ENCODE measurements around the gene PPP2R2C.

PPP2R2C gene

GRCh38 chr4:6513678-6514077 is 41.3 kb upstream of the PPP2R2C start:
- TF ChIP-seq CTCF (IDR thresholded peaks at IDR 0.05; ENCODE audit: low read depth, low read length, missing control alignments): no peak
- DNase-seq (ENCODE audit: extremely low read depth, low read depth): no peak
- no peak overlapping the region for H3K4me3 ChIP-seq (replicated peaks; ENCODE audit: low read depth, low read length)

DNA sequence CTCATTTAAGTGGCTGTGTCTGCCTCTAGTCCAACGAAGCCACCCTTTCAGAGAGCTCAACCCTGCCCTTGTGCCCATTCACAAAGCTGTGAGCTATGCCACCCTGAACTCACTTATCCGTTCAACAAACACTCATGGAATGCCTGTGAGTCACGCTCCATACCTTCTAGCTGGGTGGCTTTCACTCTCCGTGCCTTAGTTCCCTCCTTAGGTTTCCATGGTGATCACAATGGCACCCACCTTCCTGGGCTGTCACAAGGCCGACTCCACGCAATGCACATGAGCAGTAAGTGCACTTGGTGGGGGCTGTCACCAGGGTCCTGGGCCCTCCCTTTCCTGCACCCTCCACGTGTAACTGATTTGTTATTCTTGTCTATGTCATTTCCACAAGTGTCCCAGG is 37.2 kb upstream of the PPP2R2C start:
- no peak for DNase-seq (ENCODE audit: extremely low read depth, low read depth)
- H3K4me3 ChIP-seq (replicated peaks; ENCODE audit: low read depth, low read length): no peak overlapping the region
- TF ChIP-seq CTCF (IDR thresholded peaks at IDR 0.05; ENCODE audit: low read depth, low read length, missing control alignments): no peak

GRCh38 chr4:6507345-6507744 is 34.9 kb upstream of the PPP2R2C start:
- no peak overlapping the region for H3K4me3 ChIP-seq (replicated peaks; ENCODE audit: low read depth, low read length)
- TF ChIP-seq CTCF (IDR thresholded peaks at IDR 0.05; ENCODE audit: low read depth, low read length, missing control alignments): no peak
- no peak for DNase-seq (ENCODE audit: extremely low read depth, low read depth)

- DNase-seq (ENCODE audit: extremely low read depth, low read depth): no peak
- no peak overlapping the region for H3K4me3 ChIP-seq (replicated peaks; ENCODE audit: low read depth, low read length)
- TF ChIP-seq CTCF (IDR thresholded peaks at IDR 0.05; ENCODE audit: low read depth, low read length, missing control alignments): no peak
Observed at GRCh38 chr4:6506616-6507140, 34.3 kb upstream of the PPP2R2C start.

- no peak for TF ChIP-seq CTCF (IDR thresholded peaks at IDR 0.05; ENCODE audit: low read depth, low read length, missing control alignments)
- DNase-seq (ENCODE audit: extremely low read depth, low read depth): no peak
- no peak overlapping the region for H3K4me3 ChIP-seq (replicated peaks; ENCODE audit: low read depth, low read length)
Observed at GRCh38 chr4:6504900-6505496, 32.6 kb upstream of the PPP2R2C start.

GRCh38 chr4:6502747-6503465 is 30.5 kb upstream of the PPP2R2C start:
- DNase-seq (ENCODE audit: extremely low read depth, low read depth): no peak
- TF ChIP-seq CTCF (IDR thresholded peaks at IDR 0.05; ENCODE audit: low read depth, low read length, missing control alignments): no peak

More at GRCh38 chr4:6502747-6503465, 30.5 kb upstream of the PPP2R2C start:
- no peak overlapping the region for H3K4me3 ChIP-seq (replicated peaks; ENCODE audit: low read depth, low read length)
